ENCODE data around the gene SCUBE2. TPM values are rescaled to one million over a fixed set of nuclear protein-coding genes. Genes with fewer than 3 reads are reported as not detected.

SCUBE2 gene
- total and polyA plus RNA-seq, 4 donors, result 2.6 to 27.6 (median 4.0) TPM

- Histone ChIP-seq H3K27me3 (ENCODE audit: control insufficient read depth in 3 of 3, insufficient read depth in 3 of 3, low read length in 2 of 3) (no peaks in the 10 kb centered on the region), H3K36me3 (ENCODE audit: control insufficient read depth in 4 of 4, insufficient read depth in 4 of 4, low read length in 4 of 4) (no peaks in the 10 kb centered on the region), H3K27ac (ENCODE audit: low read depth in 1 of 2, low read length in 1 of 2) (no peak overlapping the region), H3K4me3 (no peak overlapping the region), H3K9me3 (ENCODE audit: control insufficient read depth in 4 of 4, insufficient read depth in 3 of 4, low read length in 3 of 4) (no peaks in the 10 kb centered on the region), H3K4me1 (ENCODE audit: control insufficient read depth in 5 of 5, insufficient read depth in 5 of 5, low read length in 5 of 5) (no peaks in the 10 kb centered on the region), H3K9ac (ENCODE audit: insufficient read depth in 1 of 2, low read length in 2 of 2) (no peak overlapping the region)
- no peak for TF ChIP-seq CTCF (IDR thresholded peaks at IDR 0.05; ENCODE audit: control extremely low read depth, extremely low read depth)
- WGBS, 2 donors, result 83 to 92% methylated on average over 1 of the region's 1 CpG
- ATAC-seq (ENCODE audit: insufficient read depth, low FRiP score), result no peak
- DNase-seq, result no peak
Measured at GRCh38 chr11:8971924-8972316, 119.5 kb downstream of the SCUBE2 start.

- Histone ChIP-seq H3K27ac (ENCODE audit: low read depth in 1 of 2, low read length in 1 of 2) (no peak overlapping the region), H3K4me3 (no peak overlapping the region), H3K27me3 (ENCODE audit: control insufficient read depth in 3 of 3, insufficient read depth in 3 of 3, low read length in 2 of 3) (no peaks in the 10 kb centered on the region), H3K9ac (ENCODE audit: insufficient read depth in 1 of 2, low read length in 2 of 2) (no peak overlapping the region), H3K36me3 (ENCODE audit: control insufficient read depth in 4 of 4, insufficient read depth in 4 of 4, low read length in 4 of 4) (no peaks in the 10 kb centered on the region), H3K9me3 (ENCODE audit: control insufficient read depth in 4 of 4, insufficient read depth in 3 of 4, low read length in 3 of 4) (no peaks in the 10 kb centered on the region), H3K4me1 (ENCODE audit: control insufficient read depth in 5 of 5, insufficient read depth in 5 of 5, low read length in 5 of 5) (no peaks in the 10 kb centered on the region)
- ATAC-seq (ENCODE audit: insufficient read depth, low FRiP score) (no peak), DNase-seq (no peak)
- no peak for TF ChIP-seq CTCF (IDR thresholded peaks at IDR 0.05; ENCODE audit: control extremely low read depth, extremely low read depth)
- WGBS, 2 donors, result 82 to 87% methylated on average over 2 of the region's 2 CpGs
Measured at GRCh38 chr11:8971196-8971923, 120.0 kb downstream of the SCUBE2 start.

Small RNAs within 50 kb of the gene (small RNA-seq; reads per million reads assigned to genes)
- gene MIR5691 (ENCODE audit: low replicate concordance), result 0.08 reads per million

Other genes starting within 250 kb of the SCUBE2 start
- gene AKIP1, start 180.4 kb downstream of the SCUBE2 start, total RNA-seq, result 10 to 100 TPM; 18.2 to 27.2 TPM
- 10 to 100 TPM; 15.6 to 18.1 TPM for gene AKIP1, start 180.4 kb downstream of the SCUBE2 start, polyA plus RNA-seq
- gene C11orf16, start 158.7 kb downstream of the SCUBE2 start, total RNA-seq, result 10 to 100 TPM in 1 of 2 donors, 1 to 10 TPM in 1; 8.4 to 14.0 TPM
- 1 to 10 TPM; 1.9 to 3.1 TPM for gene C11orf16, start 158.7 kb downstream of the SCUBE2 start, polyA plus RNA-seq
- gene ASCL3, start 148.6 kb downstream of the SCUBE2 start, total RNA-seq, result not detected
- not detected for gene ASCL3, start 148.6 kb downstream of the SCUBE2 start, polyA plus RNA-seq
- 10 to 100 TPM; 41.1 to 48.3 TPM for gene TMEM9B, start 127.2 kb downstream of the SCUBE2 start, total RNA-seq
- 10 to 100 TPM; 35.3 to 55.9 TPM for gene TMEM9B, start 127.2 kb downstream of the SCUBE2 start, polyA plus RNA-seq
- gene NRIP3, start 87.6 kb downstream of the SCUBE2 start, total RNA-seq, result 1 to 10 TPM; 1.9 to 2.2 TPM
- gene NRIP3, start 87.6 kb downstream of the SCUBE2 start, polyA plus RNA-seq, result 1 to 10 TPM in 1 of 2 donors, under 1 TPM in 1; 0.28 to 2.0 TPM
- gene DENND5A, start 173.8 kb upstream of the SCUBE2 start, total RNA-seq, result 100 to 1,000 TPM in 1 of 2 donors, 10 to 100 TPM in 1; 91.0 to 152 TPM
- 100 to 1,000 TPM in 1 of 2 donors, 10 to 100 TPM in 1; 20.8 to 134 TPM for gene DENND5A, start 173.8 kb upstream of the SCUBE2 start, polyA plus RNA-seq
- gene TMEM41B, start 223.0 kb upstream of the SCUBE2 start, total RNA-seq, result 10 to 100 TPM; 78.5 to 86.5 TPM
- gene TMEM41B, start 223.0 kb upstream of the SCUBE2 start, polyA plus RNA-seq, result 10 to 100 TPM; 20.6 to 66.1 TPM